K562 (cell line): ENCODE results near the gene BMP6. TPM values are rescaled to one million over a fixed set of nuclear protein-coding genes. Genes with fewer than 3 reads are reported as not detected.

ENCODE experiments used
- ATF1 ChIP-seq, 2 experiments: fragments of 450-650 bp in 1 of 2; IDR thresholded peaks; 2 replicates each; pipeline ENCODE4 v1.6.1; 2016; ENCODE audit warnings: missing compliant biosample characterization in 1 of 2, missing genetic modification characterization in 1 of 2
- CREB5 ChIP-seq: fragments of 250-450 bp; sonication (Bioruptor Pico); IDR thresholded peaks from 2 replicates; pipeline ENCODE4 v1.5.0; 2020; ENCODE audit warnings: mild to moderate bottlenecking
- DMBX1 ChIP-seq: fragments of 250-450 bp; sonication (Bioruptor Pico); IDR thresholded peaks from 2 replicates; pipeline ENCODE4 v1.8.0; 2022; ENCODE audit warnings: inconsistent platforms, mild to moderate bottlenecking, moderate library complexity, borderline replicate concordance
- ELF2 ChIP-seq: fragments of 250-450 bp; sonication (Bioruptor Pico); IDR thresholded peaks from 2 replicates; pipeline ENCODE4 v1.5.0; 2021; ENCODE audit warnings: mild to moderate bottlenecking
- FOXA3 ChIP-seq, 2 experiments: fragments of 450-650 bp in 1 of 2; sonication (generic) in 1 of 2; formaldehyde crosslinking; IDR thresholded peaks in 1 of 2; conservative IDR thresholded peaks in 1 of 2; 2 replicates each; pipeline versions ENCODE4 v1.4.0 to v1.8.0; 2020 to 2022; ENCODE audit warnings: mild to moderate bottlenecking in 2 of 2, missing genetic modification reagents in 1 of 2
- FOXM1 ChIP-seq, 2 experiments: fragments of 450-650 bp in 1 of 2; sonication (generic) in 1 of 2; formaldehyde crosslinking in 1 of 2; IDR thresholded peaks; 2 replicates each; pipeline versions ENCODE4 v1.6.1 to v1.9.0; 2017 to 2022; ENCODE audit warnings: low read depth in 2 of 2, mild to moderate bottlenecking in 2 of 2, missing genetic modification reagents in 1 of 2, moderate library complexity in 1 of 2
- GTF3C2 ChIP-seq: IDR thresholded peaks from 3 replicates; pipeline ENCODE4 v1.6.1; 2011; ENCODE audit warnings: borderline replicate concordance, mild to moderate bottlenecking, moderate library complexity; ENCODE audit not compliant: insufficient read length; ENCODE audit errors: extremely low read depth
- MBD2 ChIP-seq: sonication (generic); IDR thresholded peaks from 2 replicates; pipeline ENCODE4 v1.6.1; 2016; ENCODE audit warnings: low read depth, borderline replicate concordance
- MYC ChIP-seq, 2 experiments: fragments of 250-450 bp in 1 of 2; sonication (Bioruptor Pico) in 1 of 2; IDR thresholded peaks; 2 replicates each; pipeline versions ENCODE4 v1.5.1 to v1.6.1; 2012 to 2021; ENCODE audit warnings: low read depth in 2 of 2, borderline replicate concordance in 1 of 2, improper control_type of control experiment in 1 of 2, low read length in 1 of 2, mild to moderate bottlenecking in 1 of 2, moderate library complexity in 1 of 2
- RUNX1 ChIP-seq: sonication (generic); IDR thresholded peaks from 2 replicates; pipeline ENCODE4 v1.6.1; 2016; ENCODE audit warnings: antibody characterized with exemption, low read depth
- TAF15 ChIP-seq: fragments of 200-400 bp; formaldehyde crosslinking; IDR thresholded peaks from 2 replicates; pipeline ENCODE4 v1.6.1; 2017; ENCODE audit warnings: mild to moderate bottlenecking, low read depth, low read length, moderate library complexity
- TCF7 ChIP-seq: sonication (generic); IDR thresholded peaks from 2 replicates; pipeline ENCODE4 v1.6.1; 2016; ENCODE audit warnings: antibody characterized with exemption, borderline replicate concordance
- TEAD1 ChIP-seq, 2 experiments: fragments of 450-650 bp in 1 of 2; sonication (generic) in 1 of 2; formaldehyde crosslinking; IDR thresholded peaks; 2 replicates each; pipeline versions ENCODE4 v1.4.0 to v1.8.0; 2020 to 2022; ENCODE audit warnings: mild to moderate bottlenecking in 2 of 2, missing genetic modification reagents in 1 of 2
- THAP7 ChIP-seq: fragments of 250-450 bp; sonication (Bioruptor Pico); IDR thresholded peaks from 2 replicates; pipeline ENCODE4 v1.5.0; 2021
- ZNF592 ChIP-seq: fragments of 450-650 bp; IDR thresholded peaks from 2 replicates; pipeline ENCODE4 v1.6.1; 2017; ENCODE audit warnings: antibody characterized with exemption, mild to moderate bottlenecking
- polyA plus RNA-seq, 8 experiments: library from polyadenylated mRNA; depleted of rRNA in 4 of 8; stranded (reverse) in 5 of 8; unstranded in 3 of 8; fragments of >200 nt; fragmentation: Nextera tagmentation in 2 of 8; fragmentation: Illumina TruSeq in 1 of 8; extraction: Ambion mirVana in 2 of 8; extraction: Trizol in 1 of 8; gene quantifications; 2 replicates each; pipeline versions ENCODE4 v1.2.1 to v1.2.3, GENCODE V29; 2011 to 2014; ENCODE audit warnings: inconsistent platforms in 1 of 8, missing spikeins in 1 of 8
- total RNA-seq, 7 experiments: library from RNA; depleted of rRNA in 6 of 7; stranded (reverse); fragments of >200 nt in 6 of 7; fragmentation: Illumina TruSeq in 2 of 7; extraction: Trizol in 2 of 7; gene quantifications; 2 replicates each; pipeline versions ENCODE4 v1.2.1 to v1.2.3, GENCODE V29; 2011 to 2021; ENCODE audit warnings: low replicate concordance in 1 of 7

BMP6 gene
- total and polyA plus RNA-seq, 9 of the 15 experiments (the other 6 are each of a cell fraction or from before 2014, with no cell fraction given), result 0.01 to 0.13 (median 0.06) TPM; not detected in 3

- TF ChIP-seq TEAD1 (CRISPR knock-in tag; IDR thresholded peaks at IDR 0.05), result 0 out of 4 replicates have a peak, but pooled peaks of 1 of the 2 experiments have one; percentile 69
- TF ChIP-seq MYC (IDR thresholded peaks at IDR 0.05; ENCODE audit: low read depth, low read length), result no peak
- TF ChIP-seq MYC (CRISPR knock-in tag; IDR thresholded peaks at IDR 0.05; ENCODE audit: borderline replicate concordance, low read depth), result no peak
- peak; percentile 85 for TF ChIP-seq DMBX1 (CRISPR knock-in tag)
- TF ChIP-seq CREB5, result no peak
- no peak for TF ChIP-seq ZNF592
- TF ChIP-seq GTF3C2, result no peak
- no peak for TF ChIP-seq TCF7
- no peak for TF ChIP-seq THAP7 (CRISPR knock-in tag)
- TF ChIP-seq FOXM1 (IDR thresholded peaks at IDR 0.05; ENCODE audit: low read depth), result peak; percentile 92
- no peak for TF ChIP-seq FOXM1 (CRISPR knock-in tag; IDR thresholded peaks at IDR 0.05; ENCODE audit: low read depth)
- TF ChIP-seq TAF15, result no peak
- no peak for TF ChIP-seq RUNX1
- no peak for TF ChIP-seq ATF1 (CRISPR knock-in tag; IDR thresholded peaks at IDR 0.05)
- 0 out of 2 replicates have a peak, but pooled peaks have one; percentile 4 for TF ChIP-seq ATF1 (tag; IDR thresholded peaks at IDR 0.05)
- no peak for TF ChIP-seq ELF2
- TF ChIP-seq MBD2, result no peak; the same call in 1 of the 2 replicates
- 0 out of 4 replicates have a peak, but pooled peaks of 1 of the 2 experiments have one; percentile 28 for TF ChIP-seq FOXA3 (CRISPR knock-in tag; conservative IDR thresholded peaks at IDR 0.05 in 1 of 2, IDR thresholded peaks at IDR 0.05 in 1 of 2)
These were observed 173.4 kb downstream of the BMP6 start (continued) for GRCh38 chr6:7899101-7899888.
